ENCODE results near the gene LUZP1.
A peak's percentile ranks its signal among the peaks of the same experiment; 100 is the strongest.

The LUZP1 gene

DNA sequence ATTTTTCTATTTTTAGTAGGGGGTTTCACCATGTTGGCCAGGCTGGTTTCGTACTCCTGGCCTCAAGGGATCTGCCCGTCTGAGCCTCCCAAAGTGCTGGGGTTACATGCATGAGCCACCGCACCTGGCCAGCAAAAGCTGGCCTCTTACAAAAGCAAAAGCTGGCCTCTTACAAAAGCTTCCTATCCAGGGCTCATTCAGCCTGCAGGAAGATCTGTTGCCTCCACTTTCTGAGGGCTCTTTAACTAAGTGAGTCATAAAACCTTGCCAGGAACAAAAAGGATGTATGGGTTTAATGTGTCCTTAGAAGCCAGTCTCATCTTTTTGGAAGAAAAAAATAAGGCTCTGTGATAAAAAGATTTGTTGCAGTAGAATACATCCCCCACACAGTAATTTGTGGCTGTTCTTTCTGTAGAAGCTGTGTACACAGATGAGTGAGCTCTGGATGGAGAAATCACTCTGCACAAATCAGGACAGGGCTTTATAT, 33.6 kb upstream of the LUZP1 start:
- TF ChIP-seq YY1 (IDR thresholded peaks at IDR 0.05; ENCODE audit: low read depth) (no peak), RAD21 (IDR thresholded peaks at IDR 0.05; ENCODE audit: low read depth) (no peak), CREB1 (IDR thresholded peaks at IDR 0.05; ENCODE audit: low read depth) (no peak), TCF12 (IDR thresholded peaks at IDR 0.05; ENCODE audit: low read depth) (no peak), FOXM1 (IDR thresholded peaks at IDR 0.05; ENCODE audit: borderline replicate concordance, low read depth) (no peak), ZBTB7A (IDR thresholded peaks at IDR 0.05; ENCODE audit: low read depth) (no peak), EGR1 (IDR thresholded peaks at IDR 0.05) (no peak), TAF1 (IDR thresholded peaks at IDR 0.05; ENCODE audit: low read depth) (no peak), EP300 (IDR thresholded peaks at IDR 0.05; ENCODE audit: borderline replicate concordance) (no peak), TEAD4 (IDR thresholded peaks at IDR 0.05) (no peak), CEBPB (IDR thresholded peaks at IDR 0.05) (no peak), NFIC (IDR thresholded peaks at IDR 0.05) (no peak)
- TF ChIP-seq, protein P1, sequence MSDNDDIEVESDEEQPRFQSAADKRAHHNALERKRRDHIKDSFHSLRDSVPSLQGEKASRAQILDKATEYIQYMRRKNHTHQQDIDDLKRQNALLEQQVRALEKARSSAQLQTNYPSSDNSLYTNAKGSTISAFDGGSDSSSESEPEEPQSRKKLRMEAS (IDR thresholded peaks at IDR 0.05) = no peak
- TF ChIP-seq, protein P2, sequence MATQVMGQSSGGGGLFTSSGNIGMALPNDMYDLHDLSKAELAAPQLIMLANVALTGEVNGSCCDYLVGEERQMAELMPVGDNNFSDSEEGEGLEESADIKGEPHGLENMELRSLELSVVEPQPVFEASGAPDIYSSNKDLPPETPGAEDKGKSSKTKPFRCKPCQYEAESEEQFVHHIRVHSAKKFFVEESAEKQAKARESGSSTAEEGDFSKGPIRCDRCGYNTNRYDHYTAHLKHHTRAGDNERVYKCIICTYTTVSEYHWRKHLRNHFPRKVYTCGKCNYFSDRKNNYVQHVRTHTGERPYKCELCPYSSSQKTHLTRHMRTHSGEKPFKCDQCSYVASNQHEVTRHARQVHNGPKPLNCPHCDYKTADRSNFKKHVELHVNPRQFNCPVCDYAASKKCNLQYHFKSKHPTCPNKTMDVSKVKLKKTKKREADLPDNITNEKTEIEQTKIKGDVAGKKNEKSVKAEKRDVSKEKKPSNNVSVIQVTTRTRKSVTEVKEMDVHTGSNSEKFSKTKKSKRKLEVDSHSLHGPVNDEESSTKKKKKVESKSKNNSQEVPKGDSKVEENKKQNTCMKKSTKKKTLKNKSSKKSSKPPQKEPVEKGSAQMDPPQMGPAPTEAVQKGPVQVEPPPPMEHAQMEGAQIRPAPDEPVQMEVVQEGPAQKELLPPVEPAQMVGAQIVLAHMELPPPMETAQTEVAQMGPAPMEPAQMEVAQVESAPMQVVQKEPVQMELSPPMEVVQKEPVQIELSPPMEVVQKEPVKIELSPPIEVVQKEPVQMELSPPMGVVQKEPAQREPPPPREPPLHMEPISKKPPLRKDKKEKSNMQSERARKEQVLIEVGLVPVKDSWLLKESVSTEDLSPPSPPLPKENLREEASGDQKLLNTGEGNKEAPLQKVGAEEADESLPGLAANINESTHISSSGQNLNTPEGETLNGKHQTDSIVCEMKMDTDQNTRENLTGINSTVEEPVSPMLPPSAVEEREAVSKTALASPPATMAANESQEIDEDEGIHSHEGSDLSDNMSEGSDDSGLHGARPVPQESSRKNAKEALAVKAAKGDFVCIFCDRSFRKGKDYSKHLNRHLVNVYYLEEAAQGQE (IDR thresholded peaks at IDR 0.05; ENCODE audit: low read depth) = no peak
- TF ChIP-seq, protein P3, sequence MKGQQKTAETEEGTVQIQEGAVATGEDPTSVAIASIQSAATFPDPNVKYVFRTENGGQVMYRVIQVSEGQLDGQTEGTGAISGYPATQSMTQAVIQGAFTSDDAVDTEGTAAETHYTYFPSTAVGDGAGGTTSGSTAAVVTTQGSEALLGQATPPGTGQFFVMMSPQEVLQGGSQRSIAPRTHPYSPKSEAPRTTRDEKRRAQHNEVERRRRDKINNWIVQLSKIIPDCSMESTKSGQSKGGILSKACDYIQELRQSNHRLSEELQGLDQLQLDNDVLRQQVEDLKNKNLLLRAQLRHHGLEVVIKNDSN (IDR thresholded peaks at IDR 0.05) = no peak

DNA sequence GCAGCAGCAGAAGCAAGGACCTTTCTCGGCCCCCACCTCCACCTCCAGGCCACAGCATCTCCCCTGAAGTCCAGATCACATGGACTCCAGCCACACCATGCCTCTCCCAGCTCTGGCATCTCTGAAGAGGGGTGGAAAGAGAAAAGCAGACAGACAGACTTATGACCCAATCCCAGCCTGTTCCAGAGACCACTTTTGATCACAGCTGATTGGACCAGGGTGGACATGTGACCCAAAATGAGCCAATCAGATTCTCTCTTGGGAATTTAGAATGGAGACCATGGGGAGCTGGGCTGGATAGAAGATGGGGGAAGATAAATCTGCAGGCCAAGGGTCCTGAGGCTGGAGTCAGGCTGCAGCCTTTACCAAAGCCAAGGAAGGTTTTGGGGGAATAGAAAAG, 32.2 kb upstream of the LUZP1 start:
- TF ChIP-seq, protein P3 (IDR thresholded peaks at IDR 0.05) = peak; percentile 84
- TF ChIP-seq CEBPB (IDR thresholded peaks at IDR 0.05) (no peak), EGR1 (IDR thresholded peaks at IDR 0.05) (no peak), YY1 (IDR thresholded peaks at IDR 0.05; ENCODE audit: low read depth) (no peak), RAD21 (IDR thresholded peaks at IDR 0.05; ENCODE audit: low read depth) (no peak)
- TF ChIP-seq, protein P1 (IDR thresholded peaks at IDR 0.05) = no peak

DNA sequence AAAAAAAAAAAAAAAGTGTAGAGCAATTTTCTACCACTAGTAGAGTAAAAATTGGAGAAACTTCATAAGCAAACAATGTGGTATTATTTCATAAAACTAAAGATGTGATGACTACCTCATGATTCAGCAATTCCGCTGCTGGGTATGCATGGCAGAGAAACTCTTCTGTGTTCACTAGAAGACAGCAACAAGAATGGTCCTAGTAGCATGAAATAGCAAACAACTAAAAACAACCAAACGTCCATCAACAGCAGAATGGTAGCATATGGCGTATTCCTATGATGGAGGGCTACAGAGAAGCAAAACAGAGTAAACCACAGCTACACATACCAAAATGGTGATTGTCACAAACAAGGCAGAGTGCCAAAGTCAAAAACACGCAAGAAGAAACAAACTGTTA, 29.7 kb upstream of the LUZP1 start:
- no peak for TF ChIP-seq RAD21 (IDR thresholded peaks at IDR 0.05; ENCODE audit: low read depth)
- no peak for TF ChIP-seq ZBTB7A (IDR thresholded peaks at IDR 0.05; ENCODE audit: low read depth)
- TF ChIP-seq, protein P2 (IDR thresholded peaks at IDR 0.05; ENCODE audit: low read depth) = no peak
- TF ChIP-seq CREB1 (IDR thresholded peaks at IDR 0.05; ENCODE audit: low read depth) = no peak
- TF ChIP-seq YY1 (IDR thresholded peaks at IDR 0.05; ENCODE audit: low read depth) = no peak
- no peak for TF ChIP-seq EGR1 (IDR thresholded peaks at IDR 0.05)
- TF ChIP-seq NFIC (IDR thresholded peaks at IDR 0.05) = no peak
- no peak for TF ChIP-seq TEAD4 (IDR thresholded peaks at IDR 0.05)
- TF ChIP-seq, protein P1 (IDR thresholded peaks at IDR 0.05) = no peak
- no peak for TF ChIP-seq EP300 (IDR thresholded peaks at IDR 0.05; ENCODE audit: borderline replicate concordance)
- no peak for TF ChIP-seq TCF12 (IDR thresholded peaks at IDR 0.05; ENCODE audit: low read depth)
- no peak for TF ChIP-seq CEBPB (IDR thresholded peaks at IDR 0.05)
- TF ChIP-seq FOXM1 (IDR thresholded peaks at IDR 0.05; ENCODE audit: borderline replicate concordance, low read depth) = no peak

DNA sequence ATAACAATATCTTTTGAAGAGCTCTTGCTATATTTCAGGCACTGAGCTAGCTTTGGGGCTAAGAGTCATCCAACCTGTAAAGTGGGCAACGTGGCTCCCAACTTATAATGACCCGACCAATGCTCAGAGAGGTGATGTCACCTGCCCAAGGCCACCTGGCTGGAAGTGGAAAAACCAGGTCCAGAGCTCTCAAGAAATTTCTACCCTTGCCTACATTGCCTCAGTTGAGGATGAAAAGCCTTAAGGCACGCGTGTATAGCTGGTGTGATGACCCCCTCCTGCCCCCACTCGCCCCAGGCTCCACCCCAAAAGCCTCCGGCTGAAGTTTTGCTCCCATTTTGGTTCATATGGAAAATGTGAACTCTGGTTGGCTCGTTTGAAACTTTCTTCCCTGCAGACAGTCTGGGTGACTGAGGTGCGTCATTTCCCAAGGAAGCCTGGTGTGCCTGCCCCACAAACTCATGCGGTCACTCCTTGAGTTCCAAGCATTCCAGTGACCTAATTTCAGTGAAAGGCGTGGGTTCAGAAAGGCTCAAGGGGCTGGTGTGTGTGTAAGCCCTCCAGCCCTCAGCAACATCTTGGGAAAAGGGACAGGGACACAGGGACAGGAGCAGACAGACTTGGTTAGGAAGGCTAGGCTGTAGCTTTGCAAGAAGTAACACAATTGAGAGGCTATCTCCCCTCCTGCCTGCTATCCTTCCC, 28.1 kb upstream of the LUZP1 start:
- peak; percentile 24; the same call in 1 of the 2 replicates for TF ChIP-seq CREB1 (IDR thresholded peaks at IDR 0.05; ENCODE audit: low read depth)
- TF ChIP-seq, protein P3 (IDR thresholded peaks at IDR 0.05) = no peak
- TF ChIP-seq CEBPB (IDR thresholded peaks at IDR 0.05) = no peak
- no peak for TF ChIP-seq EGR1 (IDR thresholded peaks at IDR 0.05)
- no peak for TF ChIP-seq ZBTB7A (IDR thresholded peaks at IDR 0.05; ENCODE audit: low read depth)
- peak; percentile 56; the same call in 1 of the 2 replicates for TF ChIP-seq EP300 (IDR thresholded peaks at IDR 0.05; ENCODE audit: borderline replicate concordance)
- TF ChIP-seq TAF1 (IDR thresholded peaks at IDR 0.05; ENCODE audit: low read depth) = no peak
- TF ChIP-seq TCF12 (IDR thresholded peaks at IDR 0.05; ENCODE audit: low read depth) = peak; percentile 60; the same call in 1 of the 2 replicates
- peak; percentile 99 for TF ChIP-seq TEAD4 (IDR thresholded peaks at IDR 0.05)
- TF ChIP-seq RAD21 (IDR thresholded peaks at IDR 0.05; ENCODE audit: low read depth) = no peak
- TF ChIP-seq, protein P2 (IDR thresholded peaks at IDR 0.05; ENCODE audit: low read depth) = no peak
- TF ChIP-seq YY1 (IDR thresholded peaks at IDR 0.05; ENCODE audit: low read depth) = no peak
- TF ChIP-seq, protein P1 (IDR thresholded peaks at IDR 0.05) = peak; percentile 47; the same call in 1 of the 2 replicates
- TF ChIP-seq FOXM1 (IDR thresholded peaks at IDR 0.05; ENCODE audit: borderline replicate concordance, low read depth) = no peak
- TF ChIP-seq NFIC (IDR thresholded peaks at IDR 0.05) = no peak
